Uterus (tissue), 4 donors: Measurements from ENCODE around the gene TMEM167A. TPM values are rescaled to one million over a fixed set of nuclear protein-coding genes. Genes with fewer than 3 reads are reported as not detected.

Source experiments
- DNase-seq, 2 donors: peaks; one replicate each; pipeline ENCODE4 v3.0.0-alpha.2; 2019 to 2020
- H3K27ac ChIP-seq, 2 donors: fragments of 200-600 bp; sonication (generic); 1 replicate in 1 of 2; 2 replicates in 1 of 2; pipeline ENCODE4 v1.5.1; 2016 to 2018
- H3K27me3 ChIP-seq, 2 donors: fragments of 200-600 bp; sonication (generic); one replicate each; pipeline ENCODE4 v1.5.1; 2018 to 2019; ENCODE audit warnings: control low read depth in 1 of 2
- H3K36me3 ChIP-seq, 2 donors: fragments of 200-600 bp; sonication (generic); one replicate each; pipeline ENCODE4 v1.5.1; 2019; ENCODE audit warnings: control low read depth in 1 of 2
- H3K4me1 ChIP-seq, 2 donors: fragments of 200-600 bp; sonication (generic); one replicate each; pipeline ENCODE4 v1.5.1; 2018 to 2019; ENCODE audit warnings: control low read depth in 1 of 2
- H3K4me3 ChIP-seq, 2 donors: fragments of 200-600 bp; sonication (generic); 1 replicate in 1 of 2; 2 replicates in 1 of 2; pipeline ENCODE4 v1.5.1; 2018 to 2019; ENCODE audit warnings: mild to moderate bottlenecking in 1 of 2
- H3K9me3 ChIP-seq, 2 donors: fragments of 200-600 bp; sonication (generic); one replicate each; pipeline ENCODE4 v1.5.1; 2019; ENCODE audit warnings: control low read depth in 1 of 2
- CTCF ChIP-seq, 4 experiments: fragments of 200-600 bp in 2 of 4; fragments of 450-650 bp in 2 of 4; sonication (generic) in 2 of 4; IDR thresholded peaks; one replicate each; pipeline ENCODE4 v1.5.1; 2016 to 2019; ENCODE audit warnings: antibody characterized with exemption in 4 of 4, mild to moderate bottlenecking in 2 of 4, moderate library complexity in 1 of 4
- POLR2A ChIP-seq, 2 donors: fragments of 450-650 bp; IDR thresholded peaks; one replicate each; pipeline ENCODE4 v1.6.1; 2016; ENCODE audit warnings: antibody characterized with exemption in 2 of 2, mild to moderate bottlenecking in 1 of 2, moderate library complexity in 1 of 2
- intact Hi-C: fragments of 100-400 bp; cut with DNase I; formaldehyde crosslinking; loops from one replicate; pipeline ENCODE4 v1.15.1; 2023; ENCODE audit warnings: low total_unique reads
- total RNA-seq, 4 donors: library from RNA; depleted of rRNA in 3 of 4; stranded (reverse); fragments of >200 nt in 3 of 4; gene quantifications; one replicate each; pipeline versions ENCODE4 v1.1.0 to v1.2.4, GENCODE V29; 2014 to 2023
- donor health status: DM: yes; HTN: yes; CAD: no.

Gene TMEM167A
- total RNA-seq, 4 donors from 2014 or later = 16.9 to 118 (median 32.3) TPM

- intact Hi-C loops = no loop called here
- no peaks in the 10 kb centered on the region for H3K36me3 ChIP-seq
- no peaks in the 10 kb centered on the region for H3K4me1 ChIP-seq
- DNase-seq = no peak
- TF ChIP-seq CTCF (IDR thresholded peaks at IDR 0.05) (no peak), POLR2A (IDR thresholded peaks at IDR 0.05) (no peak)
- H3K27me3 ChIP-seq = no peaks in the 10 kb centered on the region
- no peak overlapping the region for H3K4me3 ChIP-seq
- H3K27ac ChIP-seq = no peak overlapping the region
- no peaks in the 10 kb centered on the region for H3K9me3 ChIP-seq
These were observed 61.5 kb downstream of the TMEM167A start for GRCh38 chr5:83015676-83016075.

GRCh38 chr5:83011985-83012384 is 65.2 kb downstream of the TMEM167A start:
- DNase-seq = no peak
- Histone ChIP-seq H3K27ac (no peak overlapping the region), H3K4me3 (no peak overlapping the region), H3K9me3 (no peaks in the 10 kb centered on the region), H3K36me3 (no peaks in the 10 kb centered on the region), H3K27me3 (no peaks in the 10 kb centered on the region), H3K4me1 (no peaks in the 10 kb centered on the region)
- TF ChIP-seq POLR2A (IDR thresholded peaks at IDR 0.05) (no peak), CTCF (IDR thresholded peaks at IDR 0.05) (no peak)
- intact Hi-C loops = no loop called here

GRCh38 chr5:83009408-83009807 is 67.8 kb downstream of the TMEM167A start:
- intact Hi-C loops = no loop called here
- no peak overlapping the region for H3K27ac ChIP-seq
- H3K9me3 ChIP-seq = no peaks in the 10 kb centered on the region
- H3K36me3 ChIP-seq = no peaks in the 10 kb centered on the region
- no peaks in the 10 kb centered on the region for H3K4me1 ChIP-seq
- TF ChIP-seq CTCF (IDR thresholded peaks at IDR 0.05) (no peak), POLR2A (IDR thresholded peaks at IDR 0.05) (no peak)
- no peak for DNase-seq
- H3K27me3 ChIP-seq = no peaks in the 10 kb centered on the region
- H3K4me3 ChIP-seq = no peak overlapping the region

GRCh38 chr5:83007755-83008154 is 69.4 kb downstream of the TMEM167A start:
- DNase-seq = no peak

GRCh38 chr5:83006683-83007283 is 70.4 kb downstream of the TMEM167A start:
- TF ChIP-seq CTCF (IDR thresholded peaks at IDR 0.05) = no peak
- no peak for TF ChIP-seq POLR2A (IDR thresholded peaks at IDR 0.05)
- Histone ChIP-seq H3K27me3 (no peaks in the 10 kb centered on the region), H3K9me3 (no peaks in the 10 kb centered on the region), H3K4me3 (no peak overlapping the region), H3K4me1 (no peaks in the 10 kb centered on the region), H3K36me3 (no peaks in the 10 kb centered on the region), H3K27ac (no peak overlapping the region)
- intact Hi-C loops = no loop called here
- no peak for DNase-seq

More at GRCh38 chr5:83007755-83008154, 69.4 kb downstream of the TMEM167A start:
- TF ChIP-seq POLR2A (IDR thresholded peaks at IDR 0.05) (no peak), CTCF (IDR thresholded peaks at IDR 0.05) (no peak)
- intact Hi-C loops = no loop called here
- Histone ChIP-seq H3K4me3 (no peak overlapping the region), H3K36me3 (no peaks in the 10 kb centered on the region), H3K4me1 (no peaks in the 10 kb centered on the region), H3K27me3 (no peaks in the 10 kb centered on the region), H3K9me3 (no peaks in the 10 kb centered on the region), H3K27ac (no peak overlapping the region)
